Subcutaneous adipose tissue (tissue), 4 donors: Measurements from ENCODE around the gene GALNT9. TPM values are rescaled to one million over a fixed set of nuclear protein-coding genes. Genes with fewer than 3 reads are reported as not detected.

Experiments used
- total RNA-seq, 4 donors: library from RNA; depleted of rRNA; stranded (reverse); fragments of >200 nt; gene quantifications; one replicate each; pipeline ENCODE4 v1.1.0, GENCODE V29; 2016
- TF ChIP-seq, protein P1 (sequence below): fragments of 450-650 bp; IDR thresholded peaks from one replicate; pipeline ENCODE4 v1.5.1; 2016; ENCODE audit warnings: low read depth, mild to moderate bottlenecking, control low read depth, antibody characterized with exemption, moderate library complexity

The GALNT9 gene
- total RNA-seq, 4 donors from 2014 or later: not detected

DNA sequence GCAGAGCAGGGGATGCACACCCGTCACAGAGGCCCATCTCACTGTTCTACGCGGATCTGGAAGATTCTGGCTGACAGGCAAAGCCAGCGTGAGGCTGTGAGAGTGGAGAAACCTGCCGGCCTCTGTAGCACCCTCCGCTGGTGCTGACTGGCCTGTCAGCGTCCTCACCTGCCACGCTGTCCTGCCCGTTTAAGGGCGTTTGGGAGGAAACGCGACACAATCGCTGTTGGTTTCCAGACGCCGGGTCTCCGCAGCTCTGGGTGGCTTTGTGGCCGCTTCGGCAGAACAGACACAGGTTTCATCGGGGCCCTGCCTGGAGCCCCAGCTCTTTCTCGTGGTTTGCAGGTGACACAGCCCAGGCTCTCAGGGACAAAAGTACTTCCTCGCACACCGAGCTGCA lies 114.5 kb downstream of the GALNT9 start:
- TF ChIP-seq, protein P1, sequence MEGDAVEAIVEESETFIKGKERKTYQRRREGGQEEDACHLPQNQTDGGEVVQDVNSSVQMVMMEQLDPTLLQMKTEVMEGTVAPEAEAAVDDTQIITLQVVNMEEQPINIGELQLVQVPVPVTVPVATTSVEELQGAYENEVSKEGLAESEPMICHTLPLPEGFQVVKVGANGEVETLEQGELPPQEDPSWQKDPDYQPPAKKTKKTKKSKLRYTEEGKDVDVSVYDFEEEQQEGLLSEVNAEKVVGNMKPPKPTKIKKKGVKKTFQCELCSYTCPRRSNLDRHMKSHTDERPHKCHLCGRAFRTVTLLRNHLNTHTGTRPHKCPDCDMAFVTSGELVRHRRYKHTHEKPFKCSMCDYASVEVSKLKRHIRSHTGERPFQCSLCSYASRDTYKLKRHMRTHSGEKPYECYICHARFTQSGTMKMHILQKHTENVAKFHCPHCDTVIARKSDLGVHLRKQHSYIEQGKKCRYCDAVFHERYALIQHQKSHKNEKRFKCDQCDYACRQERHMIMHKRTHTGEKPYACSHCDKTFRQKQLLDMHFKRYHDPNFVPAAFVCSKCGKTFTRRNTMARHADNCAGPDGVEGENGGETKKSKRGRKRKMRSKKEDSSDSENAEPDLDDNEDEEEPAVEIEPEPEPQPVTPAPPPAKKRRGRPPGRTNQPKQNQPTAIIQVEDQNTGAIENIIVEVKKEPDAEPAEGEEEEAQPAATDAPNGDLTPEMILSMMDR: no peak

DNA sequence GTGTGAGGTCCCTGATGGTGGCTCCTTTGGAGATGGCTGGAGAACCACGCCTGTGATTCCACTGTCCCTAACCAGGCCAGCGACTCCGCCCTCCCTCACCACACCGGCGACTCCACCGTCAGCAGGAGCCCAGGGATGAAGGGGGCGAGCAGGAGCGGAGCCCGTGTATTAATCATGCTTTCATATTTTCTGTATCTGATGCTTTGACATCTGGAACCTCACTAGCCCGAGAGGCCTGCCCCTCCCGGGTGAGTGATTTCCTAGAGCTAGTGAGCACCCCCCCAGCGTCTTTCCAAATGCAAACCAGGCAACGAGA lies 115.3 kb downstream of the GALNT9 start:
- TF ChIP-seq, protein P1: no peak

DNA sequence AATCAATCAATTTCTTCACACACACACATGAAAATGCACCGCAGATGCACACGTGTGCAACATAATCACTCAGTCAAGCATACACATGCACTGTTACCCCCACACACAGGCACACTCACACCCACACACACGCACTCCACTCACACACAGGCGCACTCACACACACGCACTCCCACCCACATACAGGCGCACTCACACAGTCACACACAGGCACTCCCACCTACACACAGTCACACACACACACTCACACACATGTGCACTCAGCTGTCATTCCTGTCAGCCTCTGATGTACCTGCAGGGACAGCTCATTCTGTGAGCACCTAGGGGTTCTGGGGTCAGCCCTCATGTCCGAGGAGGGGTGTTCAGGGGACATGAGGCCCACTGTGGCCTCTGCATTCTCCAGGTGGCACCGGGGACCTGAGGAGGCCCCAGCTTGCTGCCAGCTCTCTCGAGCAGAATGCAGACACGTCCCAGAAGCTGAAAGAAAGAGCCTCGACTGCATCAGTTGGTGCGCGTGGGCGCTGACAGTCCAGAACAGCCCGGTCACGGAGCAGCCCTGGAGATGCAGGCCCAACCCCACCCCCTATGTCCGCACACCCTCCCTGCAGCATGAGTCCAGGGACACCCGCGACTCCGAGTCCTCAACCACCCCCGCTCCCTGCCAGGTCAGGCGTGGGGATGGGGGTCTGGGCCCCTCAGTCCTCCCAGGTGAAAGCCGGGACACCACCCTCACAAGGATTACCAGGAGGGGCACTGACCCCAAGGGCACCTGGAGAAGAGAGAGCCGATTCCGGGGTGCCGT lies 115.8 kb downstream of the GALNT9 start:
- TF ChIP-seq, protein P1: no peak

DNA sequence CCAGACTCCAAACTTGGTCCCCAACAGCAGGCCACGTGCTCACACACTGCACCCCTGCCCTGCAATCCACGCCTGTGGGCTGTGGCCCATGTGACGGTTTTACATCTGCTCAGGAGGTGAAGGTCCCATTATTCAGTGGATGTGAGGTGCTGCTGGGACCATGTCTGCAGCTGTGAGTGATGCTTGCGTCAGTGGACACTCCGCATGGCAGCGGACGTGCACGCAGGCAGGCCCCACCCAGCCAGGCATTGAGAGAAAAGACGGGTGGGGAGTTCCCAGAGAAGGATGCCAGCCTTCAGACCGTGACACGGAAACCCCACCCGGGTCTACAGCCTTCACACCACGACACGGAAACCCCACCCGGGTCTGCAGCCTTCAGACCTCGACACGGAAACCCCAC lies 117.6 kb downstream of the GALNT9 start:
- TF ChIP-seq, protein P1: no peak

DNA sequence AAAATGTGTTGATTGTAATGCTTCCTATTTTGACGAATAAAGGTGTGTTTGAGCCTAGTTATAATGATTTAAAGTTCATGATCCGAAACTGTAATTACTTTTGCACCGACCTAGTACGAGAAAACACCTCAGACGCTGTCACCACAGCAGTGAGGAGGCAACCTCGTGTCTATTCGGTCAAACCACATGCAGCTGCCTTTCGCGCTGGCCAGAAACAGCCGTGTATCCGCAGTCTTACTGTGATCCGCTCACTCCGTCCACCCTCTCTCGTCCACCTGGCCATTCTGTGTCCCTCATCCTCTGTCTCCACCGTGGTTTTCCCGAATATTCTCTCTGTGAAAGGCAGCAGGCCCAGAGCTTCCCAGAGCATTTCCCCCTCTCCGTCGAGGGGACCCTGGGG lies 118.1 kb downstream of the GALNT9 start:
- TF ChIP-seq, protein P1: no peak

DNA sequence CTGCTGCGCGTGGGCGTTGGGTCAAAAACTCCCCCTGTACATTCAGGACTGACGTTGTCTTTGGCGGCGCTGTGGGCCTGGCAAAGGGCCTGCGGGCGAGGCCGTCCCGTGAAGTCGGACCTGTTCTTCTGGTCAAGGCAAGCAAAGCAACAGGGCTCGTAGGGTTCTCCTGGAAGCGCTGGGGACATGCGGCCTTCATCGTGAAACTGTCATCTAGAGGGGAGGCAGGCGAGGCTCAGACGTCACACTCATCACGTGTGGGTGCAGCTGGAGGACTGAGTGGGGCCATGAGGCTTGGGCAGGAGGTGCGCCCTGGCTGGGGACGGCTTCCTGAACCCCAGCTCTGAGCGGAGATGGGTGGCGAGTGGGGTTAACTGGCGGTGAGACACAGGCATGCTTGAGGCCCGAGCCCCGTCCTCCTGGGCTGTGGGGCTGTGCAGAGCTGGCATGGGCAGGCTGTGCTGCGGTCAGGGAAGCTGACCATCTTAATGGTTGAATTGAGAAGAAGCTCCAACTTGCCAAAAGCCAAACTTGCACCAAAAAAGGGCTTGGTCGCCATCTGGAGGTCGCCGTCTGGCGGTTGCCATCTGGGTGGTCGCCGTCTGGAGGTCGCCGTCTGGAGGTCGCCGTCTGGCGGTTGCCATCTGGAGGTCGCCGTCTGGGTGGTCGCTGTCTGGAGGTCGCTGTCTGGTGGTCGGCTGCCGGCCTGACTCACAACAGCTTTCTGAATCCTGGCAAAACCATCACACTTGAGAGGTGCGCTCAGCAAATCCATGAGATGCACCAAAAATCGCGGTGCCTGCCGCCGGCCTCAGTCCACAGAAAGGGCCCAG lies 119.0 kb downstream of the GALNT9 start:
- TF ChIP-seq, protein P1: no peak

DNA sequence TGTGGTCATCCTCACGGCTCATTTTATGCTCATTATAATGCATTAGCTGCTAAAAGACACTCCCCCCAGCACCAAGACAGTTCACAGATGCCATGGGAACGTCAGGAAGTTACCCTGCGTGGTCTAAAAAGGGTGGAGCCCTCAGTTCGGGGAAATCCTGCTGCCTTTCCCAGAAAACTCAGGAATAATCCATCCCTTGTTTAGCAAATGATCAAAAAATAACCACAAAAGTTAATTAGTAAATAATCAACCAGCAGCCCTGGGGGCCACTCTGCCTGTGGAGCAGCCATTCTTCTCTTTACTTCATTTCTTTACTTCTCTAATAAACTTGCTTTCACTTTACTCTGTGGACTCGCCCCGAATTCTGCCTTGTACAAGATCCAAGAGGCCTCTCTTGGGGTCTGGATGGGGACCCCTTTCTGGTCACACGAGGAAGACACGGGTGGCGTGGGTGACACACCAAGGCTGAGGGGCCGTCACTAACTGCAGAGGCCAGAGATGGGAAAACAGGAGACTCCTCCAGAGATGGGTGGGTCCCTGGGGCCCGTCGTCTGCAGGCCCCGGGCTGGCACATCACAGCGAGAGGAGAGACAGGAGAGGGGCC lies 119.7 kb downstream of the GALNT9 start:
- TF ChIP-seq, protein P1: no peak
